Endothelial cell (in vitro differentiated cells): ENCODE results near the gene LGALS7. TPM values are rescaled to one million over a fixed set of nuclear protein-coding genes. Genes with fewer than 3 reads are reported as not detected.
A peak's percentile ranks its signal among the peaks of the same experiment; 100 is the strongest.

Experiments used
- DNase-seq: peaks from one replicate; pipeline ENCODE4 v3.0.0; 2021; ENCODE audit warnings: low spot score
- H3K27ac Mint-ChIP-seq: one replicate; pipeline ENCODE4 v1.8.0; 2021; ENCODE audit warnings: mixed read lengths, inconsistent platforms; ENCODE audit not compliant: unreplicated experiment
- H3K27me3 Mint-ChIP-seq: one replicate; pipeline ENCODE4 v1.8.0; 2021; ENCODE audit warnings: mild to moderate bottlenecking, moderate library complexity, mixed read lengths, inconsistent platforms; ENCODE audit not compliant: unreplicated experiment
- H3K36me3 Mint-ChIP-seq: one replicate; pipeline ENCODE4 v1.8.0; 2021; ENCODE audit warnings: mild to moderate bottlenecking, low read depth, mixed read lengths, inconsistent platforms; ENCODE audit not compliant: unreplicated experiment
- H3K4me1 Mint-ChIP-seq: one replicate; pipeline ENCODE4 v1.8.0; 2021; ENCODE audit warnings: mild to moderate bottlenecking, mixed read lengths, inconsistent platforms; ENCODE audit not compliant: unreplicated experiment
- H3K4me3 Mint-ChIP-seq: one replicate; pipeline ENCODE4 v1.8.0; 2021; ENCODE audit warnings: mild to moderate bottlenecking, mixed read lengths, inconsistent platforms; ENCODE audit not compliant: unreplicated experiment
- H3K9me3 Mint-ChIP-seq: one replicate; pipeline ENCODE4 v1.8.0; 2021; ENCODE audit warnings: mixed read lengths, inconsistent platforms; ENCODE audit not compliant: unreplicated experiment
- CTCF ChIP-seq: fragments of 200-600 bp; sonication (generic); IDR thresholded peaks from one replicate; pipeline ENCODE4 v1.5.0; 2021; ENCODE audit warnings: antibody characterized with exemption; ENCODE audit not compliant: unreplicated experiment
- total RNA-seq: library from RNA; stranded (reverse); fragmentation: NEBNext Ultra II Directional; extraction: Animal tissue kit (Norgen Biotek cat#: 25700); gene quantifications from one replicate; pipeline ENCODE4 v1.2.1, GENCODE V29; 2021; ENCODE audit not compliant: unreplicated experiment

The LGALS7 gene
- total RNA-seq, 1 donor from 2014 or later: 3.6 TPM

DNA sequence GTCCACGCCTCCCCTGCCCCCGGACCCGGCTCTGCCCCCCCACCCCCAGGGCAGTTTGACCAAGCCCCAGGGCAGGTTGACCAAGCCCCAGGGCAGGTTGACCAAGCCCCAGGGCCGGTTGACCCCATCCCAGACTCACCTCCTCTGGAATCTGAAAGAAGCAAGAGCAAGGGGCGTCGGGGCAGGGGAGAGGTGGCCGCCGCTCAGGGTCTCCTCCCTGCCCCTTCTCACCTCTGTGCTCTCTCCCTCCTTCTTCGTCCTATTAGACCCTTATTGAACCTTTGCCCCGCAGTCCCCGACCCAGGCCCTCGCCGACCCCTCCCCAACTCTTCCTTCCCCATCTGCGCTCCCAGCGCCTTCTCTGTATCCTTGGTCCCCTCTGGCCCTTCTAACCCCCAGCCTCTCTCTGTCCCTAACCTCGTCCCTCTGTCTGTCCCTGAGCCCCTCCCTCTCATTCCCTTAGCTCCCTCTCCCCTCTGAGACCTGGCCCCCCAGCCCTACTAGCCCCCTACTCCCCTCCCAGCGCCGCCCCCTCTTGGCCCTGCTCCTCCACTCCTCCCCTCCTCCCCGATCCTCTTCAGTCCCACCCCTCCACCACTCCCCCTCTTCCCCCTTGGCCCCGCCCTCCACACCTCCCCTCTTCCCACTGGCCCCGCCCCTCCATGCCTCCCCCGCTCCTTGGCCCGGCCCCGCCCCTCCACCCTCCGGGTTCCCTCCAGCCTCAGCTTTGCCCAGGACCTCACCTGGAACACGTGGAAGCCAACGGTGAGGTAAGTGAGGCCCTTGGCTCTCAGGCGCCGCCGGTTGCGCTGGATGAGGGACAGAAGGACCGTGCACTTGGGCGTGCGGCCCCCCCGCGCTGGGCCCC, 36.7 kb downstream of the LGALS7 start:
- peaks cover 18% of the 10 kb centered on the region for H3K36me3 Mint-ChIP-seq
- no peak for DNase-seq
- no peak for TF ChIP-seq CTCF
- peaks cover 12% of the 10 kb centered on the region for H3K4me1 Mint-ChIP-seq
- H3K4me3 Mint-ChIP-seq: no peak overlapping the region
- H3K27me3 Mint-ChIP-seq: peaks cover 24% of the 10 kb centered on the region
- H3K9me3 Mint-ChIP-seq: no peaks in the 10 kb centered on the region
- H3K27ac Mint-ChIP-seq: no peak overlapping the region

DNA sequence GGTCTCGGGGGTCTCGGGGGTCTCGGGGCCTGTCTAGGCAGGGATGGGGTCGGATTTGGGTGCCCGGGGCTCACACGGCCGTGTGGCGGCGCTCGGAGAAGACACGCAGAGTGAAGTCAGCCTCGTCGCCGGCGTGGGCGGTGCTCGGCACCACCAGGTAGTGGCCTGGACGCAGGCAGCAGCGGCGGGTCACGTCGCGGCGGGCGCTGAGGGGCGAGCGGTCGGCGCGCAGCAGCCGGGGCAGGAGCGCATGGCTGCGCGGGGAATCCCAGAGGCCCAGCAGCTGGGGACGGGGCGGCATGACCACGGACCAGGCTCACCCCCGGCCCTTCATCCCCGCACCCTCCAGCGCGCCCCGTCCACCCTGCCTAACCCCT, 37.3 kb downstream of the LGALS7 start:
- H3K4me3 Mint-ChIP-seq: no peak overlapping the region
- H3K4me1 Mint-ChIP-seq: peaks cover 12% of the 10 kb centered on the region
- no peak for TF ChIP-seq CTCF
- H3K9me3 Mint-ChIP-seq: no peaks in the 10 kb centered on the region
- H3K27ac Mint-ChIP-seq: no peak overlapping the region
- H3K27me3 Mint-ChIP-seq: peaks cover 26% of the 10 kb centered on the region
- DNase-seq: peak; percentile 47
- peaks cover 21% of the 10 kb centered on the region for H3K36me3 Mint-ChIP-seq

DNA sequence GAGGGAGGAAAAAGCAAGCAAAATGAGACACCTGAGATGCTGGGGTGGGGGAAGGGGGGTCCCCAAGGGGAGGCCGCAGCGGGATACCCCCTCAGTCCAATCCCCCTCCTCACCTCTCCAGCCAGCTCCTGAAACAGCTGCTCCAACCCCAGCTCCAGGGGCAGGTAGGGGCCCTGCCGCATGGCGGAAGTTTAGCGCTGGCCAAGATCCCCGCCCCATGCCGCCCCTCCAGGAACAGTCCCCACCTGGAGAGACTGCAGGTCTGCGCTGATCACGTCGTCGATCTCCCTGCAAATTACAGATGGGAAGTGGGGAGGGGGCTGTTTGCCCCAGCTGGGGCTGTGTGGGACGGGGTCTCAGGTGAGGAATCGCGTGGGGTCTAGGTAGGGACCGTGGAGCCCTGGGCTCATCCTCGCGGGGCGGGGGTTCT, 38.0 kb downstream of the LGALS7 start:
- Mint-ChIP-seq H3K4me3 (peak overlapping the region; percentile 59), H3K27ac (no peak overlapping the region), H3K36me3 (peaks cover 25% of the 10 kb centered on the region), H3K4me1 (peaks cover 12% of the 10 kb centered on the region), H3K9me3 (no peaks in the 10 kb centered on the region), H3K27me3 (peaks cover 29% of the 10 kb centered on the region)
- TF ChIP-seq CTCF: no peak
- no peak for DNase-seq

- no peak for DNase-seq
Observed at GRCh38 chr19:38734426-38735256, 38.7 kb downstream of the LGALS7 start.

More at GRCh38 chr19:38734426-38735256, 38.7 kb downstream of the LGALS7 start:
- Mint-ChIP-seq H3K4me1 (peaks cover 12% of the 10 kb centered on the region), H3K4me3 (peak overlapping the region; percentile 59), H3K36me3 (peaks cover 32% of the 10 kb centered on the region), H3K27ac (no peak overlapping the region), H3K9me3 (no peaks in the 10 kb centered on the region), H3K27me3 (peaks cover 33% of the 10 kb centered on the region)
- no peak for TF ChIP-seq CTCF
